GM12878 (cell line): ENCODE measurements around the gene GRIP2. TPM values are rescaled to one million over a fixed set of nuclear protein-coding genes. Genes with fewer than 3 reads are reported as not detected.

Experiments used
- ATAC-seq: fragments of 200-7000 bp; cut with Tn5 transposase; 3 replicates; pipeline ENCODE4 v1.9.1; 2020; ENCODE audit warnings: mild to moderate bottlenecking, moderate library complexity
- BruUV-seq: library from RNA; stranded (reverse); fragments of 400-500 nt; replicated peaks from 2 replicates; lab custom pipeline; 2021; lab: Mats Ljungman, UMichigan
- CTCF ChIA-PET: fragments of 300-600 bp; sonication (Branson Sonifier 250); formaldehyde crosslinking; extraction: SDS; loops from one replicate; lab custom pipeline; 2021; ENCODE audit warnings: inconsistent platforms; lab: Yijun Ruan, JAX
- POLR2A ChIA-PET: fragments of 350-600 bp; formaldehyde crosslinking; extraction: SDS; loops from one replicate; lab custom pipeline; 2021; ENCODE audit warnings: inconsistent platforms; lab: Charles Lee
- RAD21 ChIA-PET: fragments of 300-600 bp; sonication (Branson Sonifier 250); formaldehyde crosslinking; loops from one replicate; lab custom pipeline; 2023; ENCODE audit warnings: antibody characterized with exemption; ENCODE audit not compliant: unreplicated experiment; lab: Charles Lee
- SMC1A ChIA-PET: fragments of 300-600 bp; sonication (Branson Sonifier 250); formaldehyde crosslinking; loops from one replicate; lab custom pipeline; 2023; ENCODE audit not compliant: unreplicated experiment, uncharacterized antibody; lab: Charles Lee
- DNase-seq: peaks from one replicate; pipeline ENCODE4 v3.0.0-alpha.2; 2011; ENCODE audit warnings: low read depth, low spot score
- FAIRE-seq: peaks from 3 replicates; lab custom pipeline; 2011; peaks lifted over from hg19 to GRCh38; lab: Jason Lieb, UNC
- H2AFZ ChIP-seq: 2 replicates; pipeline ENCODE4 v1.6.0; 2011; ENCODE audit warnings: low read depth, low read length, control low read depth; ENCODE audit not compliant: control insufficient read depth
- H3K27ac ChIP-seq: 2 replicates; pipeline ENCODE4 v1.5.1; 2011; ENCODE audit warnings: control low read depth; ENCODE audit not compliant: control insufficient read depth, insufficient read depth
- H3K27me3 ChIP-seq, 2 experiments: replicated peaks in 1 of 2; 2 replicates each; pipeline versions ENCODE4 v1.6.0 to v1.6.1; 2011; ENCODE audit warnings: low read length in 1 of 2; ENCODE audit not compliant: control insufficient read depth in 2 of 2, insufficient read depth in 2 of 2
- H3K36me3 ChIP-seq, 2 experiments: 2 replicates each; pipeline ENCODE4 v1.5.1; 2011; ENCODE audit warnings: low read length in 1 of 2; ENCODE audit not compliant: control insufficient read depth in 2 of 2, insufficient read depth in 2 of 2
- H3K4me1 ChIP-seq: 2 replicates; pipeline ENCODE4 v1.6.1; 2011; ENCODE audit warnings: mild to moderate bottlenecking, low read length, moderate library complexity, mixed read lengths; ENCODE audit not compliant: control insufficient read depth, insufficient read depth
- H3K4me2 ChIP-seq: 2 replicates; pipeline ENCODE4 v1.6.0; 2011; ENCODE audit warnings: control low read depth; ENCODE audit not compliant: control insufficient read depth, insufficient read depth
- H3K4me3 ChIP-seq: fragments of 200-600 bp; sonication (generic); 2 replicates; pipeline ENCODE4 v1.5.1; 2016
- H3K79me2 ChIP-seq: 2 replicates; pipeline ENCODE4 v1.6.0; 2011; ENCODE audit warnings: low read length; ENCODE audit not compliant: control insufficient read depth, insufficient read depth
- H3K9ac ChIP-seq: 2 replicates; pipeline ENCODE4 v1.8.0; 2011; ENCODE audit warnings: low read length, control low read depth, mixed read lengths; ENCODE audit not compliant: control insufficient read depth, insufficient read depth
- H3K9me3 ChIP-seq: replicated peaks from 3 replicates; pipeline ENCODE4 v1.5.1; 2011; ENCODE audit warnings: mild to moderate bottlenecking, low read length; ENCODE audit not compliant: control insufficient read depth, insufficient read depth
- H4K20me1 ChIP-seq: 2 replicates; pipeline ENCODE4 v1.6.0; 2011; ENCODE audit not compliant: control insufficient read depth, insufficient read depth
- CHD1 ChIP-seq: IDR thresholded peaks from 2 replicates; pipeline ENCODE4 v1.6.1; 2012; ENCODE audit warnings: low read depth, low read length, improper control_type of control experiment
- RB1 ChIP-seq: fragments of 450-650 bp; formaldehyde crosslinking; IDR thresholded peaks from 2 replicates; pipeline ENCODE4 v1.6.1; 2017; ENCODE audit warnings: mild to moderate bottlenecking, borderline replicate concordance
- SREBF1 ChIP-seq: IDR thresholded peaks from 2 replicates; pipeline ENCODE4 v1.6.1; 2012; ENCODE audit warnings: mild to moderate bottlenecking, low read length
- STAT3 ChIP-seq: IDR thresholded peaks from 2 replicates; pipeline ENCODE4 v1.6.1; 2011; ENCODE audit warnings: low read depth, low read length, improper control_type of control experiment
- TBL1XR1 ChIP-seq: IDR thresholded peaks from 2 replicates; pipeline ENCODE4 v1.6.1; 2012; ENCODE audit warnings: low read depth, low read length, improper control_type of control experiment
- ZNF622 ChIP-seq: fragments of 450-650 bp; IDR thresholded peaks from 2 replicates; pipeline ENCODE4 v1.6.1; 2017; ENCODE audit warnings: mild to moderate bottlenecking, inconsistent platforms
- WGBS: methylation state at CpG from one replicate; pipeline ENCODE4 v1.1.6; 2016; ENCODE audit warnings: low lambda C conversion rate; ENCODE audit not compliant: insufficient replicate concordance, insufficient coverage; ENCODE audit errors: missing lambda C conversion rate; 5-methylcytosine and 5-hydroxymethylcytosine counted together
- in situ Hi-C: fragments of 300-500 bp; cut with MboI; formaldehyde crosslinking; loops from 9 replicates; pipeline ENCODE4 v1.14.3; 2018; ENCODE audit warnings: mixed read lengths
- intact Hi-C: fragments of 100-400 bp; cut with micrococcal nuclease; formaldehyde crosslinking; loops from one replicate; pipeline ENCODE4 v1.14.2; 2022; ENCODE audit not compliant: unreplicated experiment
- polyA plus RNA-seq, 11 experiments: library from polyadenylated mRNA; depleted of rRNA in 4 of 11; unstranded in 6 of 11; stranded (reverse) in 5 of 11; fragments of >200 nt; fragmentation: Nextera tagmentation in 4 of 11; fragmentation: Illumina TruSeq in 1 of 11; extraction: Ambion mirVana in 4 of 11; extraction: Trizol in 1 of 11; gene quantifications; 1 replicate in 1 of 11; 2 replicates in 10 of 11; pipeline versions ENCODE4 v1.2.1 to v1.2.3, GENCODE V29; 2011 to 2016; ENCODE audit warnings: inconsistent platforms in 2 of 11, missing spikeins in 2 of 11, low read depth in 1 of 11
- total RNA-seq, 4 experiments: library from RNA; depleted of rRNA in 3 of 4; stranded (reverse); fragments of >200 nt in 3 of 4; fragmentation: Illumina TruSeq in 1 of 4; extraction: Trizol in 1 of 4; gene quantifications; 2 replicates each; pipeline versions ENCODE4 v1.2.1 to v1.2.3, GENCODE V29; 2013 to 2021

GRIP2 gene
- total and polyA plus RNA-seq, 10 of the 15 experiments (the other 5 are each of a cell fraction or from before 2014, with no cell fraction given): not detected

- no peak overlapping the region for H3K9ac ChIP-seq
- DNase-seq (no peak), FAIRE-seq (no peak), ATAC-seq (no peak)
- no peaks in the 10 kb centered on the region for H3K79me2 ChIP-seq
- ChIA-PET SMC1A (interaction anchor here (1.0 kb wide), 1 partner anchor 329 kb away, joined by 4 read pairs; no protein-coding TSS in a partner anchor), RAD21 (no interaction called here), POLR2A (no interaction called here), CTCF (no interaction called here)
- H3K4me3 ChIP-seq: no peak overlapping the region
- H3K4me2 ChIP-seq: no peak overlapping the region
- H3K27ac ChIP-seq: no peak overlapping the region
- intact Hi-C loops (no loop called here), in situ Hi-C loops (no loop called here)
- H2AFZ ChIP-seq: no peak overlapping the region
- 44% methylated on average over 15 of the region's 20 CpGs for whole genome bisulfite sequencing
- no peaks in the 10 kb centered on the region for H3K4me1 ChIP-seq
- TF ChIP-seq CHD1 (no peak), STAT3 (no peak), TBL1XR1 (no peak), SREBF1 (no peak)
- no TSS peak for BruUV-seq
- no peaks in the 10 kb centered on the region for H3K36me3 ChIP-seq
- H3K27me3 ChIP-seq: peaks cover 2 to 3% of the 10 kb centered on the region in 2 experiments; a peak in 3 of 4 replicates
- no peaks in the 10 kb centered on the region for H4K20me1 ChIP-seq
- H3K9me3 ChIP-seq: no peaks in the 10 kb centered on the region
These were observed 7.3 kb downstream of the GRIP2 start for GRCh38 chr3:14532691-14533456.

- intact Hi-C loops: no loop called here
- Histone ChIP-seq H3K4me1 (no peaks in the 10 kb centered on the region), H3K27ac (no peak overlapping the region), H3K36me3 (no peaks in the 10 kb centered on the region), H3K9me3 (no peaks in the 10 kb centered on the region), H3K27me3 (peaks cover 2 to 3% of the 10 kb centered on the region in 2 experiments; a peak in 3 of 4 replicates), H3K4me3 (no peak overlapping the region), H3K4me2 (no peak overlapping the region), H4K20me1 (no peaks in the 10 kb centered on the region), H3K9ac (no peak overlapping the region), H2AFZ (no peak overlapping the region), H3K79me2 (no peaks in the 10 kb centered on the region)
- ATAC-seq (no peak), DNase-seq (no peak), FAIRE-seq (no peak)
- TF ChIP-seq ZNF622 (no peak), RB1 (no peak)
- no TSS peak for BruUV-seq
- SMC1A ChIA-PET: no interaction called here
- 52% methylated on average over 17 of the region's 17 CpGs for WGBS
- in situ Hi-C loops: no loop called here
- POLR2A ChIA-PET: no interaction called here
- RAD21 ChIA-PET: no interaction called here
- CTCF ChIA-PET: no interaction called here
These were observed 8.2 kb downstream of the GRIP2 start for GRCh38 chr3:14531856-14532395.
